Stomach (tissue), 4 donors: ENCODE data around the gene FAM168A.

ENCODE experiments used
- EP300 ChIP-seq: sonication (generic); formaldehyde crosslinking; IDR thresholded peaks from one replicate; pipeline ENCODE4 v1.6.1; 2017; ENCODE audit warnings: antibody characterized with exemption
- POLR2AphosphoS5 ChIP-seq, 3 donors: sonication (generic); formaldehyde crosslinking; IDR thresholded peaks; one replicate each; pipeline ENCODE4 v1.6.1; 2016; ENCODE audit warnings: antibody characterized with exemption in 3 of 3
- TF ChIP-seq, protein P1 (sequence below), 7 experiments: fragments of 450-650 bp in 4 of 7; fragments of 200-600 bp in 3 of 7; sonication (generic) in 3 of 7; IDR thresholded peaks; one replicate each; pipeline ENCODE4 v1.5.1; 2016 to 2019; ENCODE audit warnings: antibody characterized with exemption in 7 of 7, control low read depth in 2 of 7, mild to moderate bottlenecking in 1 of 7

- TF ChIP-seq, protein P1, sequence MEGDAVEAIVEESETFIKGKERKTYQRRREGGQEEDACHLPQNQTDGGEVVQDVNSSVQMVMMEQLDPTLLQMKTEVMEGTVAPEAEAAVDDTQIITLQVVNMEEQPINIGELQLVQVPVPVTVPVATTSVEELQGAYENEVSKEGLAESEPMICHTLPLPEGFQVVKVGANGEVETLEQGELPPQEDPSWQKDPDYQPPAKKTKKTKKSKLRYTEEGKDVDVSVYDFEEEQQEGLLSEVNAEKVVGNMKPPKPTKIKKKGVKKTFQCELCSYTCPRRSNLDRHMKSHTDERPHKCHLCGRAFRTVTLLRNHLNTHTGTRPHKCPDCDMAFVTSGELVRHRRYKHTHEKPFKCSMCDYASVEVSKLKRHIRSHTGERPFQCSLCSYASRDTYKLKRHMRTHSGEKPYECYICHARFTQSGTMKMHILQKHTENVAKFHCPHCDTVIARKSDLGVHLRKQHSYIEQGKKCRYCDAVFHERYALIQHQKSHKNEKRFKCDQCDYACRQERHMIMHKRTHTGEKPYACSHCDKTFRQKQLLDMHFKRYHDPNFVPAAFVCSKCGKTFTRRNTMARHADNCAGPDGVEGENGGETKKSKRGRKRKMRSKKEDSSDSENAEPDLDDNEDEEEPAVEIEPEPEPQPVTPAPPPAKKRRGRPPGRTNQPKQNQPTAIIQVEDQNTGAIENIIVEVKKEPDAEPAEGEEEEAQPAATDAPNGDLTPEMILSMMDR (IDR thresholded peaks at IDR 0.05), result no peak
- TF ChIP-seq POLR2AphosphoS5 (IDR thresholded peaks at IDR 0.05) (no peak), EP300 (no peak)
Measured at GRCh38 chr11:73367482-73368024, 230.4 kb downstream of the FAM168A start.
